Type B pancreatic cell (in vitro differentiated cells): ENCODE data around the gene PTGR3. TPM values are rescaled to one million over a fixed set of nuclear protein-coding genes. Genes with fewer than 3 reads are reported as not detected.

Experiments
- DNase-seq: peaks from one replicate; pipeline ENCODE4 v3.0.0; 2021; ENCODE audit warnings: mixed read lengths; ENCODE audit not compliant: unreplicated experiment; ENCODE audit errors: extremely low spot score
- H3K27ac Mint-ChIP-seq: 2 replicates; pipeline ENCODE4 v1.8.0; 2021; ENCODE audit warnings: mild to moderate bottlenecking, mixed read lengths
- H3K27me3 Mint-ChIP-seq: 2 replicates; pipeline ENCODE4 v1.8.0; 2021; ENCODE audit warnings: mixed read lengths
- H3K36me3 Mint-ChIP-seq: 2 replicates; pipeline ENCODE4 v1.8.0; 2021; ENCODE audit warnings: mixed read lengths
- H3K4me1 Mint-ChIP-seq: one replicate; pipeline ENCODE4 v1.8.0; 2021; ENCODE audit warnings: mixed read lengths; ENCODE audit not compliant: unreplicated experiment
- H3K4me3 Mint-ChIP-seq: 2 replicates; pipeline ENCODE4 v1.8.0; 2021; ENCODE audit warnings: mild to moderate bottlenecking, mixed read lengths
- H3K9me3 Mint-ChIP-seq: 2 replicates; pipeline ENCODE4 v1.8.0; 2021; ENCODE audit warnings: mixed read lengths
- CTCF ChIP-seq: fragments of 200-600 bp; sonication (generic); conservative IDR thresholded peaks from 2 replicates; pipeline ENCODE4 v1.5.0; 2021; ENCODE audit warnings: antibody characterized with exemption, mild to moderate bottlenecking
- total RNA-seq: library from RNA; stranded (reverse); gene quantifications from 2 replicates; pipeline ENCODE4 v1.2.1, GENCODE V29; 2021; ENCODE audit warnings: low replicate concordance

The PTGR3 gene
- total RNA-seq, 1 donor from 2014 or later: 86.7 TPM

GRCh38 chr18:75222407-75222806, 13.5 kb upstream of the PTGR3 start:
- H3K27ac Mint-ChIP-seq: peak overlapping the region; percentile 74
- H3K4me1 Mint-ChIP-seq: peaks cover 93% of the 10 kb centered on the region
- no peaks in the 10 kb centered on the region for H3K36me3 Mint-ChIP-seq
- H3K9me3 Mint-ChIP-seq: no peaks in the 10 kb centered on the region
- H3K4me3 Mint-ChIP-seq: peak overlapping the region; percentile 75
- TF ChIP-seq CTCF: no peak
- peaks cover 14% of the 10 kb centered on the region for H3K27me3 Mint-ChIP-seq
- DNase-seq: no peak

GRCh38 chr18:75221897-75222296, 13.0 kb upstream of the PTGR3 start:
- DNase-seq: no peak
- peaks cover 93% of the 10 kb centered on the region for H3K4me1 Mint-ChIP-seq
- H3K9me3 Mint-ChIP-seq: no peaks in the 10 kb centered on the region
- no peaks in the 10 kb centered on the region for H3K36me3 Mint-ChIP-seq
- no peak for TF ChIP-seq CTCF
- peaks cover 14% of the 10 kb centered on the region for H3K27me3 Mint-ChIP-seq
- H3K4me3 Mint-ChIP-seq: peak overlapping the region; percentile 75
- H3K27ac Mint-ChIP-seq: peak overlapping the region; percentile 63

GRCh38 chr18:75221397-75221796, 12.5 kb upstream of the PTGR3 start:
- TF ChIP-seq CTCF: no peak
- no peak for DNase-seq
- no peak overlapping the region for H3K27ac Mint-ChIP-seq
- H3K27me3 Mint-ChIP-seq: peaks cover 17% of the 10 kb centered on the region
- H3K36me3 Mint-ChIP-seq: no peaks in the 10 kb centered on the region
- no peaks in the 10 kb centered on the region for H3K9me3 Mint-ChIP-seq
- H3K4me3 Mint-ChIP-seq: peak overlapping the region; percentile 48
- H3K4me1 Mint-ChIP-seq: peaks cover 93% of the 10 kb centered on the region

- DNase-seq: no peak
- H3K36me3 Mint-ChIP-seq: no peaks in the 10 kb centered on the region
- H3K4me3 Mint-ChIP-seq: peak overlapping the region; percentile 51
- H3K4me1 Mint-ChIP-seq: peaks cover 90% of the 10 kb centered on the region
- H3K9me3 Mint-ChIP-seq: no peaks in the 10 kb centered on the region
- H3K27ac Mint-ChIP-seq: peak overlapping the region; percentile 40
- H3K27me3 Mint-ChIP-seq: peaks cover 17% of the 10 kb centered on the region
- TF ChIP-seq CTCF: no peak
Observed at GRCh38 chr18:75220551-75221355, 11.8 kb upstream of the PTGR3 start.

- peak overlapping the region; percentile 51 for H3K4me3 Mint-ChIP-seq
- no peak for DNase-seq
- no peak for TF ChIP-seq CTCF
Observed at GRCh38 chr18:75219745-75220375, 10.9 kb upstream of the PTGR3 start.

More at GRCh38 chr18:75219745-75220375, 10.9 kb upstream of the PTGR3 start:
- Mint-ChIP-seq H3K9me3 (no peaks in the 10 kb centered on the region), H3K27ac (peak overlapping the region; percentile 40), H3K27me3 (peaks cover 22% of the 10 kb centered on the region), H3K4me1 (peaks cover 95% of the 10 kb centered on the region), H3K36me3 (peaks cover 8% of the 10 kb centered on the region)
